ENCODE data around the gene CYREN.
"Not testable (repeated sequence)": the region's sequence is repeated elsewhere in the genome, so short reads cannot be mapped to it uniquely, and the experiment has no call there.

DNA sequence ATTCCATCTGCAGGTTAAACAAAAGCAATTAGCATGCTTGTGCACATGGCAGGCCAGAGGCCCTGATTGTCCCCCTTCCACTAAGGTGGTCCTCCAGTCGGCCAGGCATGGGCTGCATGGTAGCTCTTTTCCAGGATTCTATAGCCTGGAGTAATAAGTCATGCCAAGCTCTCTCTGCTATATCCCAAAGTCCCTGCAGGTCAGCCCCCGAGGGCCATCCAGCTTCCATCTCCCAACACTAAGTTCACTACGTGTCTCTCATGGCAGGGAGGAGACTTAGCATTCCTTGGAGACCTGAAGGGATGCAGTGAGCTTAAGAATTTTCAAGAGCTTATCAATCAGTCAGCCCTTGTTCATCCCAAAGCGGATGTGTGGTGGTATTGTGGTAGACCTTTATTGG lies 3.4 kb upstream of the CYREN start:
- TF ChIP-seq POLR2AphosphoS5 (IDR thresholded peaks at IDR 0.05; ENCODE audit: low read depth): not testable (repeated sequence)
- TF ChIP-seq, protein P1, sequence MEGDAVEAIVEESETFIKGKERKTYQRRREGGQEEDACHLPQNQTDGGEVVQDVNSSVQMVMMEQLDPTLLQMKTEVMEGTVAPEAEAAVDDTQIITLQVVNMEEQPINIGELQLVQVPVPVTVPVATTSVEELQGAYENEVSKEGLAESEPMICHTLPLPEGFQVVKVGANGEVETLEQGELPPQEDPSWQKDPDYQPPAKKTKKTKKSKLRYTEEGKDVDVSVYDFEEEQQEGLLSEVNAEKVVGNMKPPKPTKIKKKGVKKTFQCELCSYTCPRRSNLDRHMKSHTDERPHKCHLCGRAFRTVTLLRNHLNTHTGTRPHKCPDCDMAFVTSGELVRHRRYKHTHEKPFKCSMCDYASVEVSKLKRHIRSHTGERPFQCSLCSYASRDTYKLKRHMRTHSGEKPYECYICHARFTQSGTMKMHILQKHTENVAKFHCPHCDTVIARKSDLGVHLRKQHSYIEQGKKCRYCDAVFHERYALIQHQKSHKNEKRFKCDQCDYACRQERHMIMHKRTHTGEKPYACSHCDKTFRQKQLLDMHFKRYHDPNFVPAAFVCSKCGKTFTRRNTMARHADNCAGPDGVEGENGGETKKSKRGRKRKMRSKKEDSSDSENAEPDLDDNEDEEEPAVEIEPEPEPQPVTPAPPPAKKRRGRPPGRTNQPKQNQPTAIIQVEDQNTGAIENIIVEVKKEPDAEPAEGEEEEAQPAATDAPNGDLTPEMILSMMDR (conservative IDR thresholded peaks at IDR 0.05; ENCODE audit: low read depth in 2 of 2): not testable (repeated sequence)
